ENCODE measurements around the gene CACNA1D.

Gene CACNA1D

GRCh38 chr3:53823956-53824657 lies 329.7 kb downstream of the CACNA1D start:
- no peaks in the 10 kb centered on the region for H3K36me3 ChIP-seq (ENCODE audit: control insufficient read depth in 5 of 5, insufficient read depth in 5 of 5, low read length in 5 of 5)
- no peak overlapping the region for H3K27ac ChIP-seq (ENCODE audit: low read depth, low read length)
- no peaks in the 10 kb centered on the region for H3K4me1 ChIP-seq (ENCODE audit: control insufficient read depth in 5 of 5, insufficient read depth in 5 of 5, low read length in 5 of 5)
- H3K27me3 ChIP-seq (ENCODE audit: control insufficient read depth in 5 of 5, insufficient read depth in 4 of 5, low read length in 5 of 5), result no peaks in the 10 kb centered on the region
- H3K9me3 ChIP-seq (ENCODE audit: control insufficient read depth in 5 of 5, low read length in 5 of 5), result no peaks in the 10 kb centered on the region
- no peak overlapping the region for H3K9ac ChIP-seq (ENCODE audit: low read length in 5 of 5)
- no peak overlapping the region for H3K4me3 ChIP-seq (ENCODE audit: low read depth in 1 of 5, low read length in 5 of 5)

- no peaks in the 10 kb centered on the region for H3K9me3 ChIP-seq (ENCODE audit: control insufficient read depth in 5 of 5, low read length in 5 of 5)
- H3K36me3 ChIP-seq (ENCODE audit: control insufficient read depth in 5 of 5, insufficient read depth in 5 of 5, low read length in 5 of 5), result no peaks in the 10 kb centered on the region
- no peak overlapping the region for H3K9ac ChIP-seq (ENCODE audit: low read length in 5 of 5)
- H3K4me3 ChIP-seq (ENCODE audit: low read depth in 1 of 5, low read length in 5 of 5), result no peak overlapping the region
- no peak overlapping the region for H3K27ac ChIP-seq (ENCODE audit: low read depth, low read length)
- no peaks in the 10 kb centered on the region for H3K27me3 ChIP-seq (ENCODE audit: control insufficient read depth in 5 of 5, insufficient read depth in 4 of 5, low read length in 5 of 5)
- no peaks in the 10 kb centered on the region for H3K4me1 ChIP-seq (ENCODE audit: control insufficient read depth in 5 of 5, insufficient read depth in 5 of 5, low read length in 5 of 5)
Measured at GRCh38 chr3:53824795-53825194, 330.4 kb downstream of the CACNA1D start.

- Histone ChIP-seq H3K4me3 (ENCODE audit: low read depth in 1 of 5, low read length in 5 of 5) (no peak overlapping the region), H3K27me3 (ENCODE audit: control insufficient read depth in 5 of 5, insufficient read depth in 4 of 5, low read length in 5 of 5) (no peaks in the 10 kb centered on the region), H3K4me1 (ENCODE audit: control insufficient read depth in 5 of 5, insufficient read depth in 5 of 5, low read length in 5 of 5) (no peaks in the 10 kb centered on the region), H3K9me3 (ENCODE audit: control insufficient read depth in 5 of 5, low read length in 5 of 5) (no peaks in the 10 kb centered on the region), H3K27ac (ENCODE audit: low read depth, low read length) (no peak overlapping the region), H3K9ac (ENCODE audit: low read length in 5 of 5) (no peak overlapping the region), H3K36me3 (ENCODE audit: control insufficient read depth in 5 of 5, insufficient read depth in 5 of 5, low read length in 5 of 5) (no peaks in the 10 kb centered on the region)
Measured at GRCh38 chr3:53826048-53826447, 331.6 kb downstream of the CACNA1D start.

GRCh38 chr3:53828581-53828980 lies 334.2 kb downstream of the CACNA1D start:
- no peaks in the 10 kb centered on the region for H3K36me3 ChIP-seq (ENCODE audit: control insufficient read depth in 5 of 5, insufficient read depth in 5 of 5, low read length in 5 of 5)
- H3K27me3 ChIP-seq (ENCODE audit: control insufficient read depth in 5 of 5, insufficient read depth in 4 of 5, low read length in 5 of 5), result no peaks in the 10 kb centered on the region
- no peak overlapping the region for H3K9ac ChIP-seq (ENCODE audit: low read length in 5 of 5)
- no peak overlapping the region for H3K27ac ChIP-seq (ENCODE audit: low read depth, low read length)
- H3K4me3 ChIP-seq (ENCODE audit: low read depth in 1 of 5, low read length in 5 of 5), result no peak overlapping the region
- no peaks in the 10 kb centered on the region for H3K9me3 ChIP-seq (ENCODE audit: control insufficient read depth in 5 of 5, low read length in 5 of 5)
- H3K4me1 ChIP-seq (ENCODE audit: control insufficient read depth in 5 of 5, insufficient read depth in 5 of 5, low read length in 5 of 5), result no peaks in the 10 kb centered on the region

- no peaks in the 10 kb centered on the region for H3K9me3 ChIP-seq (ENCODE audit: control insufficient read depth in 5 of 5, low read length in 5 of 5)
- H3K36me3 ChIP-seq (ENCODE audit: control insufficient read depth in 5 of 5, insufficient read depth in 5 of 5, low read length in 5 of 5), result no peaks in the 10 kb centered on the region
- no peak overlapping the region for H3K9ac ChIP-seq (ENCODE audit: low read length in 5 of 5)
Measured at GRCh38 chr3:53829605-53830004, 335.2 kb downstream of the CACNA1D start.

GRCh38 chr3:53830944-53831343 lies 336.5 kb downstream of the CACNA1D start:
- no peaks in the 10 kb centered on the region for H3K36me3 ChIP-seq (ENCODE audit: control insufficient read depth in 5 of 5, insufficient read depth in 5 of 5, low read length in 5 of 5)
- no peak overlapping the region for H3K9ac ChIP-seq (ENCODE audit: low read length in 5 of 5)
- no peaks in the 10 kb centered on the region for H3K4me1 ChIP-seq (ENCODE audit: control insufficient read depth in 5 of 5, insufficient read depth in 5 of 5, low read length in 5 of 5)
- no peaks in the 10 kb centered on the region for H3K27me3 ChIP-seq (ENCODE audit: control insufficient read depth in 5 of 5, insufficient read depth in 4 of 5, low read length in 5 of 5)
- no peaks in the 10 kb centered on the region for H3K9me3 ChIP-seq (ENCODE audit: control insufficient read depth in 5 of 5, low read length in 5 of 5)
- no peak overlapping the region for H3K27ac ChIP-seq (ENCODE audit: low read depth, low read length)
- H3K4me3 ChIP-seq (ENCODE audit: low read depth in 1 of 5, low read length in 5 of 5), result no peak overlapping the region

More at GRCh38 chr3:53829605-53830004, 335.2 kb downstream of the CACNA1D start:
- H3K27ac ChIP-seq (ENCODE audit: low read depth, low read length), result no peak overlapping the region
- H3K27me3 ChIP-seq (ENCODE audit: control insufficient read depth in 5 of 5, insufficient read depth in 4 of 5, low read length in 5 of 5), result no peaks in the 10 kb centered on the region
- no peak overlapping the region for H3K4me3 ChIP-seq (ENCODE audit: low read depth in 1 of 5, low read length in 5 of 5)
- H3K4me1 ChIP-seq (ENCODE audit: control insufficient read depth in 5 of 5, insufficient read depth in 5 of 5, low read length in 5 of 5), result no peaks in the 10 kb centered on the region

GRCh38 chr3:53833053-53833645 lies 338.7 kb downstream of the CACNA1D start:
- Histone ChIP-seq H3K27ac (ENCODE audit: low read depth, low read length) (no peak overlapping the region), H3K36me3 (ENCODE audit: control insufficient read depth in 5 of 5, insufficient read depth in 5 of 5, low read length in 5 of 5) (no peaks in the 10 kb centered on the region)

GRCh38 chr3:53833700-53834099 lies 339.3 kb downstream of the CACNA1D start:
- Histone ChIP-seq H3K9ac (ENCODE audit: low read length in 5 of 5) (no peak overlapping the region), H3K4me3 (ENCODE audit: low read depth in 1 of 5, low read length in 5 of 5) (no peak overlapping the region), H3K27me3 (ENCODE audit: control insufficient read depth in 5 of 5, insufficient read depth in 4 of 5, low read length in 5 of 5) (no peaks in the 10 kb centered on the region), H3K27ac (ENCODE audit: low read depth, low read length) (no peak overlapping the region), H3K9me3 (ENCODE audit: control insufficient read depth in 5 of 5, low read length in 5 of 5) (no peaks in the 10 kb centered on the region), H3K36me3 (ENCODE audit: control insufficient read depth in 5 of 5, insufficient read depth in 5 of 5, low read length in 5 of 5) (no peaks in the 10 kb centered on the region), H3K4me1 (ENCODE audit: control insufficient read depth in 5 of 5, insufficient read depth in 5 of 5, low read length in 5 of 5) (no peaks in the 10 kb centered on the region)

More at GRCh38 chr3:53833053-53833645, 338.7 kb downstream of the CACNA1D start:
- H3K9ac ChIP-seq (ENCODE audit: low read length in 5 of 5), result no peak overlapping the region
- H3K9me3 ChIP-seq (ENCODE audit: control insufficient read depth in 5 of 5, low read length in 5 of 5), result no peaks in the 10 kb centered on the region
- no peak overlapping the region for H3K4me3 ChIP-seq (ENCODE audit: low read depth in 1 of 5, low read length in 5 of 5)
- H3K27me3 ChIP-seq (ENCODE audit: control insufficient read depth in 5 of 5, insufficient read depth in 4 of 5, low read length in 5 of 5), result no peaks in the 10 kb centered on the region
- no peaks in the 10 kb centered on the region for H3K4me1 ChIP-seq (ENCODE audit: control insufficient read depth in 5 of 5, insufficient read depth in 5 of 5, low read length in 5 of 5)

GRCh38 chr3:53834429-53835095 lies 340.2 kb downstream of the CACNA1D start:
- no peaks in the 10 kb centered on the region for H3K9me3 ChIP-seq (ENCODE audit: control insufficient read depth in 5 of 5, low read length in 5 of 5)
- no peaks in the 10 kb centered on the region for H3K4me1 ChIP-seq (ENCODE audit: control insufficient read depth in 5 of 5, insufficient read depth in 5 of 5, low read length in 5 of 5)
- H3K4me3 ChIP-seq (ENCODE audit: low read depth in 1 of 5, low read length in 5 of 5), result no peak overlapping the region
- no peak overlapping the region for H3K9ac ChIP-seq (ENCODE audit: low read length in 5 of 5)
- H3K36me3 ChIP-seq (ENCODE audit: control insufficient read depth in 5 of 5, insufficient read depth in 5 of 5, low read length in 5 of 5), result no peaks in the 10 kb centered on the region
- H3K27ac ChIP-seq (ENCODE audit: low read depth, low read length), result no peak overlapping the region
- no peaks in the 10 kb centered on the region for H3K27me3 ChIP-seq (ENCODE audit: control insufficient read depth in 5 of 5, insufficient read depth in 4 of 5, low read length in 5 of 5)

GRCh38 chr3:53835257-53835656 lies 340.8 kb downstream of the CACNA1D start:
- H3K9me3 ChIP-seq (ENCODE audit: control insufficient read depth in 5 of 5, low read length in 5 of 5), result no peaks in the 10 kb centered on the region
- no peak overlapping the region for H3K9ac ChIP-seq (ENCODE audit: low read length in 5 of 5)
- H3K4me3 ChIP-seq (ENCODE audit: low read depth in 1 of 5, low read length in 5 of 5), result no peak overlapping the region
- H3K27ac ChIP-seq (ENCODE audit: low read depth, low read length), result no peak overlapping the region
- no peaks in the 10 kb centered on the region for H3K4me1 ChIP-seq (ENCODE audit: control insufficient read depth in 5 of 5, insufficient read depth in 5 of 5, low read length in 5 of 5)
- H3K27me3 ChIP-seq (ENCODE audit: control insufficient read depth in 5 of 5, insufficient read depth in 4 of 5, low read length in 5 of 5), result no peaks in the 10 kb centered on the region
- H3K36me3 ChIP-seq (ENCODE audit: control insufficient read depth in 5 of 5, insufficient read depth in 5 of 5, low read length in 5 of 5), result no peaks in the 10 kb centered on the region
